HEK293T (cell line): ENCODE results near the gene SYTL2.

ENCODE experiments used
- BHLHE40 ChIP-seq: fragments of 450-650 bp; IDR thresholded peaks from 2 replicates; pipeline ENCODE4 v1.6.1; 2016; ENCODE audit warnings: mild to moderate bottlenecking, moderate library complexity, borderline replicate concordance
- CTBP1 ChIP-seq: fragments of 450-650 bp; IDR thresholded peaks from 2 replicates; pipeline ENCODE4 v1.6.1; 2016; ENCODE audit warnings: borderline replicate concordance
- ELF4 ChIP-seq: fragments of 450-650 bp; IDR thresholded peaks from 2 replicates; pipeline ENCODE4 v1.6.1; 2017; ENCODE audit warnings: antibody characterized with exemption
- FOXA1 ChIP-seq: fragments of 450-650 bp; IDR thresholded peaks from 2 replicates; pipeline ENCODE4 v1.6.1; 2016; ENCODE audit warnings: mild to moderate bottlenecking
- FOXK2 ChIP-seq: fragments of 450-650 bp; IDR thresholded peaks from 2 replicates; pipeline ENCODE4 v1.6.1; 2016; ENCODE audit warnings: mild to moderate bottlenecking
- FOXM1 ChIP-seq: fragments of 450-650 bp; IDR thresholded peaks from 2 replicates; pipeline ENCODE4 v1.6.1; 2017; ENCODE audit warnings: mild to moderate bottlenecking, borderline replicate concordance
- HDGF ChIP-seq: fragments of 450-650 bp; IDR thresholded peaks from 2 replicates; pipeline ENCODE4 v1.6.1; 2017; ENCODE audit warnings: antibody characterized with exemption, borderline replicate concordance
- LEF1 ChIP-seq: fragments of 450-650 bp; IDR thresholded peaks from 2 replicates; pipeline ENCODE4 v1.6.1; 2017; ENCODE audit warnings: mild to moderate bottlenecking, borderline replicate concordance
- NFRKB ChIP-seq: fragments of 450-650 bp; IDR thresholded peaks from 2 replicates; pipeline ENCODE4 v1.6.1; 2016; ENCODE audit warnings: mild to moderate bottlenecking, moderate library complexity
- SP1 ChIP-seq: fragments of 450-650 bp; IDR thresholded peaks from 2 replicates; pipeline ENCODE4 v1.6.1; 2017
- SUZ12 ChIP-seq: fragments of 450-650 bp; IDR thresholded peaks from 2 replicates; pipeline ENCODE4 v1.6.1; 2016; ENCODE audit warnings: mild to moderate bottlenecking
- TARDBP ChIP-seq: fragments of 450-650 bp; IDR thresholded peaks from 2 replicates; pipeline ENCODE4 v1.6.1; 2016
- TF ChIP-seq, protein P1 (sequence below): fragments of 450-650 bp; IDR thresholded peaks from 2 replicates; pipeline ENCODE4 v1.6.1; 2016

DNA sequence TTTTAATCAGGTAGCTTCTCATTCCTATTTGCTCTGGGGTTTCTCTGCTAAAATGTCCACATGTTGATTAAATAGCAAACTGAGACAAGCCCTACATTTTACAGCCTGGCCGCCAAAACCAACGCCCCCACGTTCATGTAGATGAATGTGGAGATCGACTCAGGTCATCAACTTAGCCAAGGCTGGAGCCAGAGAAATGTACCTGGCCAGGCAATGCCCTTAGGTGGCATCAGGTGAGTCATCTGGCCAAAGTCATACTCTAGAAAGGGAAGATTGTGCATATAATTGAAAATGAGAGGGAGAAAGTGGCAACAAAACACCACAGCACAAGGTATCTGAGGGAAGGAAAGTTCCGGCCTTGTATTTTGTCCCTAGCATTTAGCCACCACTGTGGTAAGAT, 87.9 kb downstream of the SYTL2 start:
- no peak for TF ChIP-seq TARDBP
- TF ChIP-seq ELF4, result no peak
- no peak for TF ChIP-seq SP1
- TF ChIP-seq FOXM1, result no peak
- TF ChIP-seq FOXK2, result no peak
- TF ChIP-seq FOXA1, result no peak
- no peak for TF ChIP-seq NFRKB
- TF ChIP-seq LEF1, result no peak
- no peak for TF ChIP-seq HDGF
- no peak for TF ChIP-seq SUZ12
- TF ChIP-seq BHLHE40, result no peak
- TF ChIP-seq, protein P1, sequence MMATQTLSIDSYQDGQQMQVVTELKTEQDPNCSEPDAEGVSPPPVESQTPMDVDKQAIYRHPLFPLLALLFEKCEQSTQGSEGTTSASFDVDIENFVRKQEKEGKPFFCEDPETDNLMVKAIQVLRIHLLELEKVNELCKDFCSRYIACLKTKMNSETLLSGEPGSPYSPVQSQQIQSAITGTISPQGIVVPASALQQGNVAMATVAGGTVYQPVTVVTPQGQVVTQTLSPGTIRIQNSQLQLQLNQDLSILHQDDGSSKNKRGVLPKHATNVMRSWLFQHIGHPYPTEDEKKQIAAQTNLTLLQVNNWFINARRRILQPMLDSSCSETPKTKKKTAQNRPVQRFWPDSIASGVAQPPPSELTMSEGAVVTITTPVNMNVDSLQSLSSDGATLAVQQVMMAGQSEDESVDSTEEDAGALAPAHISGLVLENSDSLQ, result no peak
- no peak for TF ChIP-seq CTBP1
